HepG2 (cell line): Measurements from ENCODE around the gene RPLP2. TPM values are rescaled to one million over a fixed set of nuclear protein-coding genes. Genes with fewer than 3 reads are reported as not detected.

Experiments used
- ARNT ChIP-seq: fragments of 450-650 bp; IDR thresholded peaks from 2 replicates; pipeline ENCODE4 v1.6.1; 2017
- CC2D1A ChIP-seq: sonication (generic); formaldehyde crosslinking; IDR thresholded peaks from 2 replicates; pipeline ENCODE4 v1.8.1; 2023; ENCODE audit warnings: mild to moderate bottlenecking, missing genetic modification reagents
- CHD2 ChIP-seq: IDR thresholded peaks from 2 replicates; pipeline ENCODE4 v1.6.1; 2011; ENCODE audit warnings: low read depth, low read length, improper control_type of control experiment
- GMEB1 ChIP-seq: sonication (generic); formaldehyde crosslinking; IDR thresholded peaks from 2 replicates; pipeline ENCODE4 v1.5.1; 2020; ENCODE audit warnings: missing genetic modification reagents, mild to moderate bottlenecking, borderline replicate concordance
- IKZF1 ChIP-seq: fragments of 450-650 bp; IDR thresholded peaks from 2 replicates; pipeline ENCODE4 v1.7.1; 2016
- MXD3 ChIP-seq: IDR thresholded peaks from 2 replicates; pipeline ENCODE4 v1.6.1; 2016; ENCODE audit warnings: mild to moderate bottlenecking, missing biosample characterization, missing genetic modification reagents
- RXRB ChIP-seq: IDR thresholded peaks from 2 replicates; pipeline ENCODE4 v1.6.1; 2016; ENCODE audit warnings: borderline replicate concordance, missing genetic modification reagents, missing compliant biosample characterization
- SNAPC4 ChIP-seq: sonication (generic); formaldehyde crosslinking; IDR thresholded peaks from 2 replicates; pipeline ENCODE4 v1.4.0; 2020; ENCODE audit warnings: mild to moderate bottlenecking, missing genetic modification reagents
- SYNCRIP ChIP-seq: fragments of 200-400 bp; formaldehyde crosslinking; IDR thresholded peaks from 2 replicates; pipeline ENCODE4 v1.6.1; 2018; ENCODE audit warnings: mild to moderate bottlenecking, low read depth, low read length; ENCODE audit not compliant: insufficient read depth
- TRAFD1 ChIP-seq: sonication (generic); formaldehyde crosslinking; IDR thresholded peaks from 2 replicates; pipeline ENCODE4 v1.5.1; 2020; ENCODE audit warnings: missing genetic modification reagents, mild to moderate bottlenecking, borderline replicate concordance
- ZBTB14 ChIP-seq: sonication (generic); formaldehyde crosslinking; IDR thresholded peaks from 2 replicates; pipeline ENCODE4 v1.4.0; 2020; ENCODE audit warnings: missing genetic modification reagents
- ZNF609 ChIP-seq: sonication (generic); formaldehyde crosslinking; IDR thresholded peaks from 2 replicates; pipeline ENCODE4 v1.4.0; 2020; ENCODE audit warnings: mild to moderate bottlenecking, missing genetic modification reagents, borderline replicate concordance
- polyA plus RNA-seq, 8 experiments: library from polyadenylated mRNA; depleted of rRNA in 3 of 8; stranded (reverse) in 7 of 8; unstranded in 1 of 8; fragments of >200 nt; fragmentation: Illumina TruSeq in 4 of 8; extraction: Trizol in 4 of 8; gene quantifications; 2 replicates each; pipeline versions ENCODE4 v1.2.1 to v1.2.3, GENCODE V29; 2011 to 2016; ENCODE audit warnings: low read depth in 4 of 8, missing spikeins in 1 of 8, mixed read lengths in 1 of 8; ENCODE audit not compliant: insufficient read depth in 1 of 8
- total RNA-seq, 5 experiments: library from RNA; depleted of rRNA; stranded (reverse); fragments of >200 nt; fragmentation: Illumina TruSeq; extraction: Trizol; gene quantifications; 2 replicates each; pipeline ENCODE4 v1.2.3, GENCODE V29; 2016; ENCODE audit warnings: low read depth in 1 of 5

RPLP2 gene
- total and polyA plus RNA-seq, 2 of the 13 experiments (the other 11 are each of a cell fraction or from before 2014, with no cell fraction given) = 978 to 2,106 TPM

GRCh38 chr11:838441-839279 lies 28.9 kb downstream of the RPLP2 start (continued):
- TF ChIP-seq SNAPC4 (CRISPR knock-in tag) (no peak), IKZF1 (no peak), GMEB1 (CRISPR knock-in tag) (no peak), RXRB (CRISPR knock-in tag) (peak; percentile 58; the same call in 1 of the 2 replicates), ZBTB14 (CRISPR knock-in tag) (no peak; the same call in 1 of the 2 replicates), ARNT (no peak), TRAFD1 (CRISPR knock-in tag) (no peak), MXD3 (CRISPR knock-in tag) (peak; percentile 81; the same call in 1 of the 2 replicates), CC2D1A (CRISPR knock-in tag) (no peak), CHD2 (no peak), SYNCRIP (no peak), ZNF609 (CRISPR knock-in tag) (0 out of 2 replicates have a peak, but pooled peaks have one; percentile 41)
